Uterus (tissue), 4 donors: Measurements from ENCODE around the gene CAB39. TPM values are rescaled to one million over a fixed set of nuclear protein-coding genes. Genes with fewer than 3 reads are reported as not detected.

Source experiments
- DNase-seq, 2 donors: peaks; one replicate each; pipeline ENCODE4 v3.0.0-alpha.2; 2019 to 2020
- H3K27ac ChIP-seq, 2 donors: fragments of 200-600 bp; sonication (generic); 1 replicate in 1 of 2; 2 replicates in 1 of 2; pipeline ENCODE4 v1.5.1; 2016 to 2018
- H3K27me3 ChIP-seq, 2 donors: fragments of 200-600 bp; sonication (generic); one replicate each; pipeline ENCODE4 v1.5.1; 2018 to 2019; ENCODE audit warnings: control low read depth in 1 of 2
- H3K36me3 ChIP-seq, 2 donors: fragments of 200-600 bp; sonication (generic); one replicate each; pipeline ENCODE4 v1.5.1; 2019; ENCODE audit warnings: control low read depth in 1 of 2
- H3K4me1 ChIP-seq, 2 donors: fragments of 200-600 bp; sonication (generic); one replicate each; pipeline ENCODE4 v1.5.1; 2018 to 2019; ENCODE audit warnings: control low read depth in 1 of 2
- H3K4me3 ChIP-seq, 2 donors: fragments of 200-600 bp; sonication (generic); 1 replicate in 1 of 2; 2 replicates in 1 of 2; pipeline ENCODE4 v1.5.1; 2018 to 2019; ENCODE audit warnings: mild to moderate bottlenecking in 1 of 2
- H3K9me3 ChIP-seq, 2 donors: fragments of 200-600 bp; sonication (generic); one replicate each; pipeline ENCODE4 v1.5.1; 2019; ENCODE audit warnings: control low read depth in 1 of 2
- CTCF ChIP-seq, 4 experiments: fragments of 200-600 bp in 2 of 4; fragments of 450-650 bp in 2 of 4; sonication (generic) in 2 of 4; IDR thresholded peaks; one replicate each; pipeline ENCODE4 v1.5.1; 2016 to 2019; ENCODE audit warnings: antibody characterized with exemption in 4 of 4, mild to moderate bottlenecking in 2 of 4, moderate library complexity in 1 of 4
- POLR2A ChIP-seq, 2 donors: fragments of 450-650 bp; IDR thresholded peaks; one replicate each; pipeline ENCODE4 v1.6.1; 2016; ENCODE audit warnings: antibody characterized with exemption in 2 of 2, mild to moderate bottlenecking in 1 of 2, moderate library complexity in 1 of 2
- intact Hi-C: fragments of 100-400 bp; cut with DNase I; formaldehyde crosslinking; loops from one replicate; pipeline ENCODE4 v1.15.1; 2023; ENCODE audit warnings: low total_unique reads
- total RNA-seq, 4 donors: library from RNA; depleted of rRNA in 3 of 4; stranded (reverse); fragments of >200 nt in 3 of 4; gene quantifications; one replicate each; pipeline versions ENCODE4 v1.1.0 to v1.2.4, GENCODE V29; 2014 to 2023
- donor health status: DM: yes; HTN: yes; CAD: no.

Gene CAB39
- total RNA-seq, 4 donors from 2014 or later, result 33.6 to 121 (median 78.0) TPM

GRCh38 chr2:230684270-230685168 is 28.1 kb upstream of the CAB39 start:
- intact Hi-C loops, result no loop called here
- no peak overlapping the region for H3K4me3 ChIP-seq
- H3K27me3 ChIP-seq, result no peaks in the 10 kb centered on the region
- H3K9me3 ChIP-seq, result no peaks in the 10 kb centered on the region
- no peaks in the 10 kb centered on the region for H3K4me1 ChIP-seq
- DNase-seq, result no peak
- no peaks in the 10 kb centered on the region for H3K36me3 ChIP-seq
- no peak overlapping the region for H3K27ac ChIP-seq
- no peak for TF ChIP-seq CTCF (IDR thresholded peaks at IDR 0.05)
- TF ChIP-seq POLR2A (IDR thresholded peaks at IDR 0.05), result no peak

GRCh38 chr2:230685178-230685577 is 27.5 kb upstream of the CAB39 start:
- DNase-seq, result no peak
- H3K4me1 ChIP-seq, result no peaks in the 10 kb centered on the region
- no peaks in the 10 kb centered on the region for H3K9me3 ChIP-seq
- TF ChIP-seq POLR2A (IDR thresholded peaks at IDR 0.05) (no peak), CTCF (IDR thresholded peaks at IDR 0.05) (no peak)
- H3K27me3 ChIP-seq, result no peaks in the 10 kb centered on the region
- intact Hi-C loops, result no loop called here
- no peak overlapping the region for H3K4me3 ChIP-seq
- H3K36me3 ChIP-seq, result no peaks in the 10 kb centered on the region
- no peak overlapping the region for H3K27ac ChIP-seq

DNA sequence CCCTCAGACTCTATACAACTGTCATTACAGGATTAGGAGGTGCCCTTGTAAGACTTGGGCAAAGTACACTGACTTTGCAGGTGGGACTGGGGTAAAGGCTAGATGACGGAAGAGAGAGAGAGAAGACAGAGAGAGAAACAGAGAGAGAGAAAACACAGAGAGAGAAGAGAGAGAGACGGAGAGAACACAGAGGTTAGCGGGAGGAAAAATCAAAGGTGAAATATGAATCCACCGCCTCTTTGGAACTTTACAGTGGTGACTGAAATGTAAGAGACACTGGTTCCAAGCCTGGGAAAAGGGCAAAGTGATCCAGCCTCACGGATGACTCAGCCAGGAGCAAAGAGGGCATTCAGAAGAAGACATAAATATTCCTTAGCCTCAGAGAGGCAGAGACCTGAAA is 25.1 kb upstream of the CAB39 start:
- TF ChIP-seq CTCF (IDR thresholded peaks at IDR 0.05) (no peak), POLR2A (IDR thresholded peaks at IDR 0.05) (no peak)
- Histone ChIP-seq H3K4me3 (no peak overlapping the region), H3K36me3 (no peaks in the 10 kb centered on the region), H3K27me3 (no peaks in the 10 kb centered on the region), H3K27ac (no peak overlapping the region), H3K9me3 (no peaks in the 10 kb centered on the region), H3K4me1 (no peaks in the 10 kb centered on the region)
- intact Hi-C loops, result no loop called here
- no peak for DNase-seq

DNA sequence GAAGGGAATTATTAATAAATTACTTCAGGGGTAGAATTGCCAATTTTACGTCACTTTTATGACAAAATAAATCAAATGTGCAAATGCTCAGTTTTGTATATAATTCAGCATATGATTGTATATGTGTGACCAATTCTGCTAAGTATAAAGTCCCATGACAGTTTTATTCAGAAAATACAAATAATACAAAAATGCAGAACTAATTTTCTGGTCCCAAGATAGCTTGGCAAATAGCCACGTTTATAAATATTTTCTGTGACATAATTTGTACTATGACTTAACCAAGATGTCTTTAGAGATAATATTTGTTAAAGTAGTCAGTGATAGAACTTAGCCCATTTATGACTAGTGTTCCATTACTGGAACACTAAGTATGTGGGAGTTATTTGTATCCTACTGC is 24.2 kb upstream of the CAB39 start:
- Histone ChIP-seq H3K27ac (no peak overlapping the region), H3K4me3 (no peak overlapping the region), H3K4me1 (no peaks in the 10 kb centered on the region), H3K9me3 (no peaks in the 10 kb centered on the region), H3K36me3 (no peaks in the 10 kb centered on the region), H3K27me3 (no peaks in the 10 kb centered on the region)
- no peak for DNase-seq
- intact Hi-C loops, result no loop called here
- TF ChIP-seq POLR2A (IDR thresholded peaks at IDR 0.05) (no peak), CTCF (IDR thresholded peaks at IDR 0.05) (no peak)

DNA sequence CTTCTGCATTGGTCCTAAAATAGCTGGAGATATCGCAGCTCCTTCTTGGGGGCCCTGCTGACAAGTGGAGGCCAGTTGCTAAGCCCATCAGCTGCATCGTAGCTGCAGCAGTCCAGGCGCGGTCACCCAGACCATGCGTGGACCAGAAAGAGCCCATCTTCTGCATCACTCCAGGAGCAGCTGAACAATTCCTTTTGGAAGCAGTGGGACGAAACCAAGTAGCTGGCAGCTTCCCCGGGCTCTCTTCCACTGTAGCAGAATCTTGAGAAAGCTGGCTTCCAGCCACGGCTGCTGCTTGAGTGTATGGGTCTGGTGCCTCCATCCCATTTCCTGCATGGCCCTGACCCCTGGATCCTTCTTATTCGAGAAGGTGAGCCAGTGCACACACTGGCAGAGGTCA is 22.2 kb upstream of the CAB39 start:
- DNase-seq, result peak; percentile 42 to 44
- Histone ChIP-seq H3K9me3 (no peaks in the 10 kb centered on the region), H3K27ac (no peak overlapping the region), H3K27me3 (no peaks in the 10 kb centered on the region), H3K4me1 (no peaks in the 10 kb centered on the region), H3K36me3 (no peaks in the 10 kb centered on the region), H3K4me3 (no peak overlapping the region)
- intact Hi-C loops, result no loop called here
- no peak for TF ChIP-seq CTCF (IDR thresholded peaks at IDR 0.05)
